Uterus (tissue), 4 donors: ENCODE measurements around the gene CFAP61. TPM values are rescaled to one million over a fixed set of nuclear protein-coding genes. Genes with fewer than 3 reads are reported as not detected.

Experiments used
- DNase-seq, 2 donors: peaks; one replicate each; pipeline ENCODE4 v3.0.0-alpha.2; 2019 to 2020
- H3K27ac ChIP-seq, 2 donors: fragments of 200-600 bp; sonication (generic); 1 replicate in 1 of 2; 2 replicates in 1 of 2; pipeline ENCODE4 v1.5.1; 2016 to 2018
- H3K27me3 ChIP-seq, 2 donors: fragments of 200-600 bp; sonication (generic); one replicate each; pipeline ENCODE4 v1.5.1; 2018 to 2019; ENCODE audit warnings: control low read depth in 1 of 2
- H3K36me3 ChIP-seq, 2 donors: fragments of 200-600 bp; sonication (generic); one replicate each; pipeline ENCODE4 v1.5.1; 2019; ENCODE audit warnings: control low read depth in 1 of 2
- H3K4me1 ChIP-seq, 2 donors: fragments of 200-600 bp; sonication (generic); one replicate each; pipeline ENCODE4 v1.5.1; 2018 to 2019; ENCODE audit warnings: control low read depth in 1 of 2
- H3K4me3 ChIP-seq, 2 donors: fragments of 200-600 bp; sonication (generic); 1 replicate in 1 of 2; 2 replicates in 1 of 2; pipeline ENCODE4 v1.5.1; 2018 to 2019; ENCODE audit warnings: mild to moderate bottlenecking in 1 of 2
- H3K9me3 ChIP-seq, 2 donors: fragments of 200-600 bp; sonication (generic); one replicate each; pipeline ENCODE4 v1.5.1; 2019; ENCODE audit warnings: control low read depth in 1 of 2
- POLR2A ChIP-seq, 2 donors: fragments of 450-650 bp; IDR thresholded peaks; one replicate each; pipeline ENCODE4 v1.6.1; 2016; ENCODE audit warnings: antibody characterized with exemption in 2 of 2, mild to moderate bottlenecking in 1 of 2, moderate library complexity in 1 of 2
- intact Hi-C: fragments of 100-400 bp; cut with DNase I; formaldehyde crosslinking; loops from one replicate; pipeline ENCODE4 v1.15.1; 2023; ENCODE audit warnings: low total_unique reads
- total RNA-seq, 4 donors: library from RNA; depleted of rRNA in 3 of 4; stranded (reverse); fragments of >200 nt in 3 of 4; gene quantifications; one replicate each; pipeline versions ENCODE4 v1.1.0 to v1.2.4, GENCODE V29; 2014 to 2023
- TF ChIP-seq, protein P1 (sequence below), 4 experiments: fragments of 200-600 bp in 2 of 4; fragments of 450-650 bp in 2 of 4; sonication (generic) in 2 of 4; IDR thresholded peaks; one replicate each; pipeline ENCODE4 v1.5.1; 2016 to 2019; ENCODE audit warnings: antibody characterized with exemption in 4 of 4, mild to moderate bottlenecking in 2 of 4, moderate library complexity in 1 of 4
- donor health status: DM: yes; HTN: yes; CAD: no.

CFAP61 gene
- total RNA-seq, 4 donors from 2014 or later, result 3.0 to 8.2 (median 7.5) TPM; not detected in 1

DNA sequence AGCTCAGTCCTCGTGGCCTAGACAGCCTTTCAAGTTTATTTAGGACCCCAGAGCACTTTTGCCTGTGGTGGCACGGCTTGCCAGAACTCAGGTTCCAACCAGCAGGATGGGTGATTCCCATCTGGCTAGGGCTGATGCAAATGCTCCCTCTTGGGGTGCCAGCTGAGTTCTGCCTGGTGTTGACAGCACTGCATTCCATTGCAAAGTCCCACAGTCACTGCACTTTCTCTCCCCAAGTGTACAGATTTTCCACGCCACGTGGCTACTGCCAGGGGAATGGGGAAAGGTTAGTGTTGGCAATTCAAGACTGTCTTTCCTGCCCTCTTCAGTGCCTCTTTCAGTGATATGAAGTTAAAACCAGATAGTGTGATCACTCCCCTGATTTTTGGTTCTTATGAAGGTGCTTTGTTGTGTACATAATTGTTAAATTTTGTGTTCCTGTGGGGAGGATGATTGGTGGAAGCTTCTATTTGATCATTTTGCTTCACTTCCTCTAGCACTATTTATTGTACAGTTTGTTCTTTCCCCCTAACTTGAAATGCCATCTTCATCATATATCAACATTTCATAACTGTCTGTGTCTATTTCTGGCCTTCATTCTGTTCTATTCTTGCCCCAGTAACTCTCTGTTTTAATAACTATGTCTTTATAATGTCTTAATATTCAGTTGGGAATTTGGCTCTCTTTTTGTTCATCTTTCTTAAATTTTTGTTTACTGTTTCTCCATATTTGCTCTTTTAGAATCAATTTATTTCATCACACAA, 86.2 kb downstream of the CFAP61 start:
- Histone ChIP-seq H3K4me3 (no peak overlapping the region), H3K27me3 (no peaks in the 10 kb centered on the region), H3K27ac (no peak overlapping the region), H3K4me1 (no peaks in the 10 kb centered on the region), H3K9me3 (no peaks in the 10 kb centered on the region), H3K36me3 (no peaks in the 10 kb centered on the region)
- no peak for DNase-seq
- intact Hi-C loops, result no loop called here
- TF ChIP-seq, protein P1, sequence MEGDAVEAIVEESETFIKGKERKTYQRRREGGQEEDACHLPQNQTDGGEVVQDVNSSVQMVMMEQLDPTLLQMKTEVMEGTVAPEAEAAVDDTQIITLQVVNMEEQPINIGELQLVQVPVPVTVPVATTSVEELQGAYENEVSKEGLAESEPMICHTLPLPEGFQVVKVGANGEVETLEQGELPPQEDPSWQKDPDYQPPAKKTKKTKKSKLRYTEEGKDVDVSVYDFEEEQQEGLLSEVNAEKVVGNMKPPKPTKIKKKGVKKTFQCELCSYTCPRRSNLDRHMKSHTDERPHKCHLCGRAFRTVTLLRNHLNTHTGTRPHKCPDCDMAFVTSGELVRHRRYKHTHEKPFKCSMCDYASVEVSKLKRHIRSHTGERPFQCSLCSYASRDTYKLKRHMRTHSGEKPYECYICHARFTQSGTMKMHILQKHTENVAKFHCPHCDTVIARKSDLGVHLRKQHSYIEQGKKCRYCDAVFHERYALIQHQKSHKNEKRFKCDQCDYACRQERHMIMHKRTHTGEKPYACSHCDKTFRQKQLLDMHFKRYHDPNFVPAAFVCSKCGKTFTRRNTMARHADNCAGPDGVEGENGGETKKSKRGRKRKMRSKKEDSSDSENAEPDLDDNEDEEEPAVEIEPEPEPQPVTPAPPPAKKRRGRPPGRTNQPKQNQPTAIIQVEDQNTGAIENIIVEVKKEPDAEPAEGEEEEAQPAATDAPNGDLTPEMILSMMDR (IDR thresholded peaks at IDR 0.05), result no peak
- TF ChIP-seq POLR2A (IDR thresholded peaks at IDR 0.05), result no peak

DNA sequence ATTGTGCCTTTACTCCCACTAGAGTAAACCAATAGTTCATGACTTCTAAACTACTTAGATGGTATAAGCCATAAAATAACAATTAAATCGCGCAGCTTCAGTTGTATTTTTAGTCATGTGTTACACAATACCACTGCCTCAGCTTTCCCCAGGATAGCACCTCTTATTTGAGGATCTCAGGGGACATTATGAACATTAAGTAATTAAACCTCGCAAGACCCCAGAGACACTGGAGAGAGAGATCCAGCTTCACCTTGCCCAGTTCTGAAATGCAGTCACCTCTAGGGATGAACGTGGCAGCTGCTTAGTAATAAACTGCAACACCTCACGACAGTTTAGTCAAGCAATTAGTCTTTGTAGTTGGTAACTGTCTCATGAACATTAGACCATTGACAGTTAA, 87.1 kb downstream of the CFAP61 start:
- no peaks in the 10 kb centered on the region for H3K9me3 ChIP-seq
- intact Hi-C loops, result no loop called here

DNA sequence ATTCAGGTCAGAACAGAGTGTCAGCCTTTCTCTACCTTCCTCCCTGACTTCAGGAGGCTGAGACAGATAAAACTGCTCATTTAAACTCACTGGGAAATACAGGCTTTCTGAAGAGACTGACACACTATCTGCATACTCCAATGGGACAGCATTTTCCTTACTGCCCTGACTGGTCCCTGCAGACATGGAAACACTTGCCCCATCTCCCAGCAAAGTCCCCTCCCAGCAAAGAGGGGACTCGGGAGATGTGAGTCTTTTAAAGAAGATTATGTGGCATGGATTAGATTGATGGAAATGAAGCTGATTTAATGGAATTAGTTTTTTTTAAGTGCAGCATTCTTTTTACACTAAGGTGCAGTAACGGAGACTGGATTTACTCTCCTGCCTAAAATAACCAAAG, 90.8 kb downstream of the CFAP61 start:
- intact Hi-C loops, result no loop called here
- Histone ChIP-seq H3K9me3 (no peaks in the 10 kb centered on the region), H3K27me3 (no peaks in the 10 kb centered on the region)

More for the DNA sequence above, 87.1 kb downstream of the CFAP61 start:
- no peaks in the 10 kb centered on the region for H3K36me3 ChIP-seq
- H3K27me3 ChIP-seq, result no peaks in the 10 kb centered on the region
- TF ChIP-seq, protein P1 (IDR thresholded peaks at IDR 0.05), result no peak
- TF ChIP-seq POLR2A (IDR thresholded peaks at IDR 0.05), result no peak
- no peak for DNase-seq
- no peak overlapping the region for H3K4me3 ChIP-seq
- no peak overlapping the region for H3K27ac ChIP-seq
- H3K4me1 ChIP-seq, result no peaks in the 10 kb centered on the region

DNA sequence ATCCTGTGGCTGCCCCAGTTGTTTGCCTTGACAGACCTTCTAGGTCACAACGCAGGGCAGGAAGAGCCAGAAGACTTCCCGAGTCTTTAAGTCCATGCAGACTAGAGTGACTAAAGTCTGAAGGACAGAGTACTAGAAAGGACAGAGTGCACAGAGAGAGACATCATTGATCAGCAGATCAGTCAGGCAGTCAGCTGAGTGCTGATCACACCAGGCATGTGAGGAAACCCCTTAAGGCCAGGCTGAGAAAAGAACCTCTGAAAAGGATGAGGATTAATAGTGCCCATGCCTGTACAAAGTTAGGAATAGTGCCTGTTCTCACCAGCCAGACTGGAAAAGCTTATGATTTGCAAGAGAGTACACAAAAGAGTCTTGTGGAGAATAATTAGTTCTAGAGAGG, 91.3 kb downstream of the CFAP61 start:
- no peak overlapping the region for H3K4me3 ChIP-seq
- no peaks in the 10 kb centered on the region for H3K27me3 ChIP-seq
- no peak overlapping the region for H3K27ac ChIP-seq
- no peak for DNase-seq
- no peaks in the 10 kb centered on the region for H3K36me3 ChIP-seq
- no peaks in the 10 kb centered on the region for H3K4me1 ChIP-seq
- no peaks in the 10 kb centered on the region for H3K9me3 ChIP-seq
- intact Hi-C loops, result no loop called here
- TF ChIP-seq, protein P1 (IDR thresholded peaks at IDR 0.05), result no peak
- TF ChIP-seq POLR2A (IDR thresholded peaks at IDR 0.05), result no peak

More for the DNA sequence above, 90.8 kb downstream of the CFAP61 start:
- Histone ChIP-seq H3K4me3 (no peak overlapping the region), H3K4me1 (no peaks in the 10 kb centered on the region), H3K36me3 (no peaks in the 10 kb centered on the region), H3K27ac (no peak overlapping the region)
- DNase-seq, result no peak
- TF ChIP-seq, protein P1 (IDR thresholded peaks at IDR 0.05), result no peak
- TF ChIP-seq POLR2A (IDR thresholded peaks at IDR 0.05), result no peak

DNA sequence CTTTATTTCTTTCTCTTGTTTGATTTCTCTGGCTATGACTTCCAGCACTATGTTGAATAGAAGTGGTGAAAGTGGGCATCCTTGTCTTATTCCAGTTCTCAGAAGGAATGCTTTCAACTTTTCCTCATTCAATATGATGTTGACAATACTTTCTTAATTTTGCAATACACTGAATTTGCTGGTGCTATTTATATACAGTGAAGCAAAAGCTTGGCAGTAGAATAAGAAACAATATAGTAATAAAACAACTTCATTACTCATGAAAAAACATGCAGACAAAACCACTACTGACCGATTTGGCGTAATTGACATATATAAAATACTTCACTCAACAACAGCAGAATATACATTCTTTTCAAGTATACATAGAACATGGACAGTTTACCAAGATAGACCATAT, 96.4 kb downstream of the CFAP61 start:
- H3K27ac ChIP-seq, result no peak overlapping the region
- H3K36me3 ChIP-seq, result no peaks in the 10 kb centered on the region
- H3K27me3 ChIP-seq, result no peaks in the 10 kb centered on the region
- no peak for DNase-seq
- no peak overlapping the region for H3K4me3 ChIP-seq
- H3K4me1 ChIP-seq, result no peaks in the 10 kb centered on the region
- no peaks in the 10 kb centered on the region for H3K9me3 ChIP-seq
- intact Hi-C loops, result no loop called here
- TF ChIP-seq, protein P1 (IDR thresholded peaks at IDR 0.05), result no peak
- TF ChIP-seq POLR2A (IDR thresholded peaks at IDR 0.05), result no peak
